Stimulated activated CD8-positive, alpha-beta memory T cell treated with anti-CD3 and anti-CD28 coated beads, Interleukin-12 subunit alpha, Interleukin-12 subunit beta, amount 100 ng/mL, for 4 hours (primary cell): ENCODE data around the gene GALNT2.

Source experiments
- DNase-seq: peaks from one replicate; pipeline ENCODE4 v3.0.0-alpha.2; 2020; ENCODE audit warnings: low read depth

Gene GALNT2

DNA sequence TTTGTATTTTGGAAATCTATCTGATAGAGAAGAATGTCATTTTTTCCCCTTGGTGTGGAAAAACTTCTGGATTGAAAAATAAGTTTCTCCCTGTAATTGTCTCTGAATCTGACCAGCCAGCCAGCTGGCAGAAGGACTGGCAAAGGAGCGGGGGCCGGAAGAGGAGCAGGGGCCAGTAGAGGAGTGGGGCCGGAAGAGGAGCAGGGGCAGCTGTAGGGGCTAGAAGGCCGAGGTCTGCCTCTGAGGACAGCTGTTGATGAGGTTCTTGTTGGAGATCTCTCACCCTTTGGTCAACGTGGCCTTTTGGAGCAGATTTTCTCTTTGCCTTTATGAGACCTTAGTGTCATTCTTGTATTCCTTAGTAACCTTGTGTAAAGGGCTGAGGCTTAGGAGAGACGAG, 121.8 kb downstream of the GALNT2 start:
- DNase-seq: no peak

DNA sequence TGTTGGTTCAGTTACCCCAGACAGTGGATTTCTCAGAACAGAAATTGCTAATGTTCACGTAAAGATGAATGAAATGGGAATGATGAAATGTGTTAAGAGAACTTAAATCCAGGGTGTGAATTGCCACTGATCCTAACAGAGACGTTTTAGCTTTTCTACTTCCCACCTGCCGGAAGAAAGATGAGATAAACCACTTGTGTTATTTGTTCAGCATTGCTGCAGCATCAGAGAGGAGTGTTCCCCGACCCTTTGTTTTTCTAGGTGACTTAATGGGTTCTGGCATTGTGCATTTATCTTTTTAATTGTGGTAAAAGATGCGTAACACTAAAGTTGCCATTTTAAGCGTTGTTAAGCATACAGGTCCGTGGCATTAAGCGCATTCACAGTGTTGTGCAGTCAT, 122.3 kb downstream of the GALNT2 start:
- no peak for DNase-seq

DNA sequence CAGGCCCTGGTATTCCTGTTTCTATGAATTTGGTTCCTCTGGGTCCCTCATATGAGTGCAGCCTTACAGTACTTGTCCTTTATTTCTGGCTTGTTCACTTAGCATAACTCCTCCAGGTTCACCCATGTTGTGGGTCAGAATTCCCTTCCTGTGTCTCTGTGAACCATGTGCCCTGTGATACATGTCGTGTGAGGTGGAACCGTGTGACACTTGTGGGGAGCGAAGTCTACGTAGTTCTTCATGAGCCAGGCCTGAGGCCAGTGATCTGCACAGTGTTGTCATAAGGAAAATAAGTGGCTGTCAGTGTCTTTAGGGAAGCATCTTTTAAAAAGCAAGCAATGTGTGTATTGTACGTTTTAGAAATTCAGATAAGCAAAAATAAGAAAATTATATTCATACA, 122.8 kb downstream of the GALNT2 start:
- DNase-seq: no peak

DNA sequence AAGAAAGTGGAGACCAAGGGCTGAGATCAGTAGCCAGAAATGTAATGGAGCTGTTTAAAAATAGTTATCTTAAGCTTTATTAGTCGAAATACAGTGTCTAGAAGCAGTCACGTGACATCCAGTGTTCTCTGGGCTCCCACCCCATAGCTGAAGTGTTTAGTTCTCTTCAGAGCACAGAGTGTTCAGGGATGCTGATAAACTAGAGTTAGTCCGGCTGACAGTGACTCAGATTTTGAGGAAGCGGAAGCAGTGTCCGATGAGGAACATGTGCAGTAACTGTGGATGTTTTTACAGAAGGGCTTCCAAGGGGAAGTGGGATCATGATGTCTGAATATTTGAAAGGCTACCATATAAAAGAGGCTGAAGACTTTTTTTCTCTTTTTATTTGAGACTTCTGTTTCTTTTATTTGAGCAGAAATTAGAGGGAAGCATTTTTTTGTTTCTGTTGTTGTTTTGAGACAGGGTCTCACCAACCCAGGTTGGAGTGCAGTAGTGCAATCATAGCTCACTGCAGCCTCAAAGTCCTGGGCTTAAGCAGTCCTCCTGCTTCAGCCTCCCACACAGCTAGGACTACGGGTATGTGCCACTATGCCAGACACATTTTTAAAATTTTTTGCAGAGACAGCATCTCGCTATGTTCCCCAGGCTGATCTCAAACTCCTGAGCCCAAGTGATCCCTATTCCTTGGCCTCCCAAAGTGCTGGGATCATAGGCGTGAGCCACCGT, 124.2 kb downstream of the GALNT2 start:
- DNase-seq: no peak

DNA sequence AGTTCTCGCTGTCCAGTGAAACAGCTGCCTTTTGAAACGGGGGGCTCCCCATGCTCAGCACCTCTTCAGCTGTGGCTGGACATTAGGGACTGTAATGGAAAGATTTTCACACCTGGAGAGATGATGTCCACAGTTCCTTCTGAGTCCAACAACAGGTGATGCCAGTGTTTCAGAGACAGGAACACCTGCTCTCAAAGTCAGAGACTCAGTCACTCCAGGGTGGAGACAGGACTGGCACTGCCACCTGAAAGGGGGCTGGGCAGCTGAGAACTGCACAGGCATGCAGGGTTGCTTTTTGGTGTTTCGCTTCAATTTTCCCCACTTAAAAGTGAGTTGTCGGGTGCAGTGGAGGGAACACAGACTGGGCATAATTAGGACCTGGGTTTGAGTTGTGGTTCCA, 124.8 kb downstream of the GALNT2 start:
- no peak for DNase-seq

DNA sequence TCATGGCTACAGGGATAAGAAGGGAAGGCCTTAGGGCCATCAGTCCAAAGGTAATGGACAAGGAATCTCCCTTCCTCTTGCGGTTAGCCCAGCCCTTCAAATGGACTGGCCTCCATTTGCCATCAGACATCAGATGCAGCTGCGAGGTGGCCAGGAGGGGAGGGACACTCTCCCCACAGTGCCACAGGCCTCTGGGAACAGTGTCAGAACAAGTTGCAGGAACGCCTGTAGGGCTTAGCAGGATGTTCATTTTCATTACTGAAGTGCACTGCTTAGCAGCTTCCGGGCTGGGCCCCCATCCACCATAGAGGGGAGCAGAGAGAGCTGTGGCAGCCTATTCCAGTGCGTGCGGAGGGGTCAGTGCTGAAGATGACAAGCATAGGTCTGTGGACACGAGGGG, 127.5 kb downstream of the GALNT2 start:
- DNase-seq: no peak

DNA sequence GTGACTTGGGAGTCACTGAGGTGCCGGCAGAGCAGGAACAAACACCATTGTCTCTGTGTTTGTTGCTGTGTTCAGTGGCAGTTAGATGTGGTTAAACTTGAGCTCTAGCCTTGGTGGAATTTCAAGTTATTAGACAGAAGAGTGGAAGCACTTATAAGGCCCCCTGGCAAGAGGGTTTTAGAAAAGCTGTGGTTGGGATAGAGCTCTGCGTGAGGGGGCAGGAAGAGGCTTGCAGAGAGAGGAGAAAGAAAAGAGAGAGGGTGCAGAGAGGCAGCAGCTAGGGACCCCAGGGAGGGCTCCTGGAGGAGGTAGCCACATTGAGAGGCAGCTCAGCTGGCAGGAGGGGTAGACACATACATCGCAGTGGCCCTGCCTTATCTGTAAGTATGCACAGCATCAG, 128.2 kb downstream of the GALNT2 start:
- no peak for DNase-seq

DNA sequence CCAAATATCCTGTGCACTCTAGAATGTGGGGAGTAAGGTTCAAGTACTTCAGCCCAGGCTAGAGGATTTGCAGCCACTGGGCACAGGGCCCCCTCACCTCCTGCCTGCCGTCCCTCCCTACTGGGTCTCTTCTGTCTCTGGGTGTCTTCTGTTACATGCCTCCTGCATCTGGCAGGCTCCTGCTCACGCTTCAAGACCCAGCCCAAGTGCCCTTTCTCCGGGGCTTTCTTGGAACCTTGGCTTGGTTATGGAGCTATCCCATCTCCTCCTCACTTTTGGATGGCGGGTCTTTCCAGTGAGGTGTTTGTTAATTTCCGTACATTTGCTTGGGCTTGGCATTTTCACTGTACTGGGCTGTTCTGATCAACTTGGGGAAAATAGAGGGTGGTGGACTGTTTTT, 129.0 kb downstream of the GALNT2 start:
- no peak for DNase-seq

DNA sequence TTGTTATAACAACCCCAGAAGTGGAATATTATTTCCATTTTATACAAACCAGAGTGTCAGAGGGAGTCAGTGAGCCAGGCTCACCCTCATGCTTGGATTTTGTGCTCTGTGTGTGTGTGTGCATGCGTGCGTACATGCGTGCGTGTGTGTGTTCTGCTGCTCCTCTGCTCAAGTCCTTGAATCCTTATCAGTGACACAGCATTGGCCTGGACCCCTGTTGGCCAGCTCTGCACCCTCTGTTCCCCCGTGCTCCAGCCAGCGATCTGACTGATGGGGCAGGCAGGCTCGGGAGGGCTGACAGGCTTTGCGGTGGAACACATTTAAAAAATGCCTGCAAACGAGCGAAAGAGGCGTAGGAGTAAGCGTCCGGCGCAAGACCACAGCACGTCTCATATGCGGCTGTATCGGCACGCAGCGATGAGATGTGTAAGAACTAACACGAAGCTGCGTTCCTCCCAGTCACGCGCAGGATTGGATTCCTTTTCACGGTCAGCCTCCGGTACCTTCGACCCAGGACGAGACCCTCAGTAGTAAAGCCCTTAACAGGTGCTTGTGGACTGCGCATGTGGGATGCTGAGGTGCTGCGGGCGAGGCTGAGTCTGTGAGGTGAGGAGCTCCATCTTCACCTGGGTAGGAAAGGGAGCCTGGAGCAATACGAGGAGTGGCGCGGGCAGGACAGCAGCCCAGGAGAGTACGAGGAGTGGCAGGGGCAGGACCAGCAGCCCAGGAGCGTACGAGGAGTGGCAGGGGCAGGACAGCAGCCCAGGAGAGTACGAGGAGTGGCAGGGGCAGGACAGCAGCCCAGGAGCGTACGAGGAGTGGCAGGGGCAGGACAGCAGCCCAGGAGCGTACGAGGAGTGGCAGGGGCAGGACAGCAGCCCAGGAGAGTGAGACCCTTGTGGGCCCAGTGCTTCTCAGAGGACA, 130.9 kb downstream of the GALNT2 start:
- no peak for DNase-seq

DNA sequence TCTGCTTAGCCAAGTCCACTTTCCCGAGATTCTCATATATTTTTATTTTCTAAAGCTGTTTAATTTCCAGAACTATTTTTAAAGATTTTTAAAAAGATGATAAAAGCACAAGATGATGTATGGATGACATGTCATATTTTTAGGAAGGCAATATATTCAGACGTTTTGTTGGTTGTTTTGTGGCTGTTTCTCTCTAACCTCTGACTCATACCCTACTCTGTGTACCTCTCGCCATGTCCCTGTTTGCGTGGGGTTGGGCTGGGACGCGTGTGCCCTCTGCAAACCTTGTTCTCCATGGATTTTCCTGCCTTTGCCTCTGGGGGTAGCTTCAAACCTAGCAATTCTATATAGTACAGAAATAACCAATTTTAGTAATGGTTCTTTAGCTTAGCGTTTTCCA, 132.0 kb downstream of the GALNT2 start:
- DNase-seq: no peak

DNA sequence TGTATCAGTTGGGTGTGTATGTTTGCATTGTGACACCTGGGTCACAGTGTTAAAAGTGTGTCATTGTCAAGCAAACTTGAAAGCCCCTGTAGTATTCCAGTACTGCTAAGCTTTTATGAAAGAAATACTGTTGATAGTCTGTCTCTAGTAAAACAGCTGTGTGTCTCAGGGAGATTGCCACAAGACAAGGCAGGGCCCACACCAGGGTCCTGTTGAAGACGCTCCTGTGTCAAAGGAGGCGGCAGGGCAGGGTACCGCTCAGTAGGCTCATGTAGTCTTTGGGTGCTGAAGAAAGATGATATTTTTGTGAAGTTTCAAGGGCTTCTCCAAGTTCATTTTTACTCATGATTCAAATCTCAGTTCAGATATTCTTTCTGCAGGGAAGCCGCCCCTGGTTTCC, 132.5 kb downstream of the GALNT2 start:
- DNase-seq: no peak

DNA sequence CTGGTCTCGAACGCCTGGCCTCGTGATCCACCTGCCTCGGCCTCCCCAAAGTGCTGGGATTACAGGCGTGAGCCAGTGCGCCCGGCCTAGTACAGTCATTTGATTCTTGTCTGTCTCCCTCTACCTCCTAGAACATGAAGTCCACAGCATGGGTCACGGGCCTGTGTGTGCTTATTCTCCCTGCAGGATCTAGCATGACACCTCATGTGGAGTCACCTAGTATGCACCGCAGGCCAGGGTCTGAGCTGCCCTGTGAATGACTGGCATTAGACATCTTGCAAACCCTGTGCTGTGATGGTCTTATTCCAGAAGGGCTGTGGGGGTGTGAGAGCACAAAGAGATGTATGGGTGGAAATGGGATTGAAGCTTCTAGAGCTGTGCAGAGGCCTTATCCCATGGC, 133.2 kb downstream of the GALNT2 start:
- DNase-seq: no peak

DNA sequence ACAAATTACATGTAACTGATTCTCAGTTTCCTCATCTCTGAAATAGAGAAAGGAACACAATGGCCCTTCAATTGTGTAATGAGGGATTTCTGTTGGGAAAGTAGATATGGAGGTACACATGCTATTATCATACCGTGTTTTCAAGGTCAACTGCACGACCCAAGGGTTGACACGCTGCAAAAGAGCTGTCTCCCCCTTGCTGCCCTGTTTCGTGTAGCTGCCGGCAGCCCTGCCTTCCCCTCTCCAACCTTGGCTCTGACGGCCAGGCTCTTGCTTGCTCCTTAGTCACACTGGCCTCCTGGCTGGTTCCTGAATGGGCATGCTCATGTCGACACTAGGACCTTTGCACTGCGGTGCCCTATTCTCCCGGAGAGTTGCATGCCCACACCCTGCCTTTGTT, 134.4 kb downstream of the GALNT2 start:
- no peak for DNase-seq

DNA sequence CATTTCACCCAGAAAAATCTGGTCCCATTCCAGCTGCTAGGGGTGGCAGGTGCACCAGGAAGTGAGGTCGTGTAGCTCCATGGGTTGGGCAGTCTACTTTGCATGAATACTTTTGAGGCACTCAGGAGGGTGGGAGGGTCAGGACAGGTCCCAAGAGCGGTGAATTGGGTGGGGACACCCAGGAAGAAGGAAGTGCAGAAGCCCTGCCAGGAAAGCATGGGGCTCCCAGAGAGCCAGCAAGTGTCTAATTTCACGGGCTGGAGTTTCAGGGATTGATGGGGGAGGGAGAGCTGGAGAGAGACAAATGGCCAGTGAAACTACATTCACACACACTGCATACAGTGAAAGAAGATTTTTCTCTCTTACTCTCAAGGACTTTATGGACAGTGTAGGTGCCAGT, 137.8 kb downstream of the GALNT2 start:
- no peak for DNase-seq

DNA sequence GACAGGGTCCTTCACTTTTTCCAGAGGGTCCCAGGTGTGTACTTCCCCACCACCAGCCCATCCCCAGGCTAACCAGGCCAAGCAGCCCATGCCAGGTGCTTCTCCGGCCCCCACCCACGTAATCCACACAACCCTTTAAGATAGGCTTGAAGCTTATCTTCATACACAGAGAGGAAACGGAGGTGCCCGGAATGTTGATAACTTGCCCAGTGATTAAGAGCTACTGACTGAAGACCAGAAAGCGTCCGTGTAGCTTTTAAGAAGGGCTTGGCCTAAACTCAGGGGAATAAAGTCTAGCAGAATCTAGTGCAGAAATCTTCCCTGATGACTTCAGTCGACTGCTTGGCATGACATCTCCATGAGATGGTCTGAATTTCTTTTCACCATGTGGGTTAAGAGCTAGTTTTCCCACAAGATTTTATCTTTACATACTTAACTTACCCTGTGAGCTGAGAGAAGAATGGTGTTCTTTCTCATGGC, 138.7 kb downstream of the GALNT2 start:
- DNase-seq: no peak

DNA sequence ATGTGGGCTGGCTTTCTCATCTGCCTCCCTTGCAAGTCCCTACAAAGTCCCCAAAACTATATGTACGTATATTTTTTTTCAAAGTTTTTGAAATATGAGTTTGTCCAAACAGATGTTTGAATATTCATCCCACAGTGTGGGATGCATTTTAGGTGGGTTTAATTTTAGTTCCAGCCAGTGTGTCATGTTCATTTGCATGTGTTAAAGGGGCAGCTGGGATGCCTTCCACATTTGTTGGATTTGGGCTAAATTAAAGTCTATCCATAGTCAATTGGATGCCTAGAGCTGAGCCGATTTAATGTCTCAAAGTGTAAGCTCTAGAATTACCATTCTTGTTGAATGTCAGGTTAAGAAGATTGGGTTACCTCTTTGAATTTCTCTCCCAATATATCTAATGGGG, 139.2 kb downstream of the GALNT2 start:
- no peak for DNase-seq

DNA sequence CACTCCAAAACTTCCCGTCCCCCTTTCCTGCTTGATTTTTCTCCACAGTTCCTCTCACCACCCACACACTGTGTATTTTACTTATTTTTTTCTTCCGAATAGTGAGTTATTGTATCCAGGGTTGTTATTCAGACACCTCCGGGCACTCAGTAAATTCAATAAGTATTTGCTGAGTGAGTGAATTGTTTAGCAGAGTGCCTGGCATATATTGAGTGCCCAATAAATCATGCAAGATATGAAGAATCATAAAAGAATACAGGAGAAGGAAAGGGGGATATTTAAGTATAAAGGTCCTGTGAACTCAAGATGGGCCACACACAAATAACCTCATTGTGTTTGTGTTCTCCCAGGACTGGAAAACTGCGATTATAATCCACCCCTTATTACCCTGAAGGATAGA, 139.9 kb downstream of the GALNT2 start:
- DNase-seq: no peak

DNA sequence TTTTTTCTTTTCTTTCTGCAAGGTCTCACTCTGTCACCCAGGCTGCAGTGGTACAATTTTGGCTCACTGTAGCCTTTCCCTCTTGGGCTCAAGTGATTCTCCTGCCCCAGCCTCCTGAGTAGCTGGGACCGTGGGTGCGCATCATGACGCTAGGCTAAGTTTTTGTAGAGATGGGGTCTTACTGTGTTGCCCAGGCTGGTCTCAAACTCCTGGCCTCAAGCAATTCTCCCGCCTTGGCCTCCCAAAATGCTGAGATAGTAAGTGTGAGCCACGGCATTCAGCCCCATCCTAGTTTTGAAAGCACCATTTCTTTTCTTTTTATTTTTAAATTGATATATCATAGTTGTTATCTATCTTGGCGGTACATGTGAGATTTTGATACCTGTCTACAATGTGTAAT, 140.6 kb downstream of the GALNT2 start:
- no peak for DNase-seq

DNA sequence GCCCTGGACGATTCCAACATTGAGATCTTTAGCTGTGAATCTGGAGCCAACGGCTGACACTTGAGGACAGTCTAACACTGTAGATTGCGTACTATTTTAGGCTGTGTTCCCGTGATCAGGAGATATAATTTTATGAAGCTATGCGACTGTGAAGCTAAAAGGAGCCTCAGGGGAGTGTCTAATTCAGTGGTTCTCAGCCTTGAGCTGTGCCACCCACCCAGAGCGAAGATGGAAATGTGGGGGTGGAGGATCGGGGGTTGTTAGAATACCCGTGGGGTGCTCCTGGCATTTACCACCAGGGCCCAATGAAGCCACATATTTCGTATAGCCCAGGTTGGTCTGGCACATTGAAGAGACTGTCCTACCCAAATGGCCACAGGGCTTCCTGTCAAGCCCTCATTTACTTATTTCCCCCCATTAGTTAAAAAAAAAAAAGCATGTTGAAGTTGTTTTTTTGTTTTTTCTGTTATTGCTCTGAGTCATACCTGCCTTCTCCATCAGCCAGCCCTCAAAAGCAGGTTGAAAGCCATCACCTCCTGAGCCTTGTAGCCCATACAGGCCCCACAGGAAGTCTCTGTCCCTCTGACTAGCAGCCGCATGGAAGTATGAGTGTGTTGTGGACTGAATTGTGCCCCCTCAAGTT, 141.7 kb downstream of the GALNT2 start:
- DNase-seq: peak; percentile 30

DNA sequence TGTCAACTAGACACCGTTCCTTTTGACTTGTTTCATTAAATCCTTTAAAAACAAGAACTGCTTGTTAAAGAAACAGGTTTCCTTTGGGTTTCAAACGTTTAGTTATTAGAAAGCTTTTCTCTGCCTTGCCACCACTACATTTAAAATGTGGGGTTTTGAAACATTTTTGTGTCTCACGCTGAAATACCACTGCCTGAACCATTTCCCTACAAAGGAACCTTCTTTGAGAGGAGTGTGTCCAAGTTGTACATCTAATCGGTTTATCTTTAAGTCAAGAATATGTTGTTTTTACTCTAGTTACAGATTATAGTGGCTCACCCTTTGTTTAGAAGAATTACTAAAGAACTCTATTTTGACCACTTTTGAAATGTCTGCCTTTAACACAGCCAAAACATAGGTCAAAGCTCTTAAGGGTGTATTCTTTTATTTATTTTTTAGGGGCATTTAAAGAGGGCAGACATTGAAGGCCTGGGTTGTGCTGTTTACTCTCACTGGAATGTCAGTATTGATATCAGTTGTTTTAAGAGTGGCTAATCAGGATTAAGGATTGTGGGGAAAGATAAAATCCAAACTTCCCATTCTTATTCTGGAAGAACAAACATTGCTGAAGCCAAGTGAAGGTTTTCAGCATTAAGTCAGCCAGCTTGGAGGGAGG, 143.4 kb downstream of the GALNT2 start:
- no peak for DNase-seq

DNA sequence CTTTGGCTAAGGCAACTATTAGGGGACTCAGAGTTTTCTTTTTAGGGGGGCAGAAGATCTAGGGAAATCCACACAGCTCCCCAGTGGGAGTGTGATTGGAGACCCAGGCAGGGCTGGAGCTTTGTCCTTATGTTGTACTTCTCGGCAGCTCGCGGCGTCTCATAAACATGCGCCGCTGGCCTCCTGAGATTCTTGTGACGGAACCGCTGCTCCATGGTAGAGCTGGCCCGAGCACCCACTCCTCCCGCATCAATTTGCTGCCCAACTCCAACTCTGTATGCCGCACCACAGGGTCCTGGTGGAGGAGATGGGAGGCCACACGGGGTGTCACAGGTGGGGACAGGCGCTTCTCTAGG, 143.9 kb downstream of the GALNT2 start:
- no peak for DNase-seq

DNA sequence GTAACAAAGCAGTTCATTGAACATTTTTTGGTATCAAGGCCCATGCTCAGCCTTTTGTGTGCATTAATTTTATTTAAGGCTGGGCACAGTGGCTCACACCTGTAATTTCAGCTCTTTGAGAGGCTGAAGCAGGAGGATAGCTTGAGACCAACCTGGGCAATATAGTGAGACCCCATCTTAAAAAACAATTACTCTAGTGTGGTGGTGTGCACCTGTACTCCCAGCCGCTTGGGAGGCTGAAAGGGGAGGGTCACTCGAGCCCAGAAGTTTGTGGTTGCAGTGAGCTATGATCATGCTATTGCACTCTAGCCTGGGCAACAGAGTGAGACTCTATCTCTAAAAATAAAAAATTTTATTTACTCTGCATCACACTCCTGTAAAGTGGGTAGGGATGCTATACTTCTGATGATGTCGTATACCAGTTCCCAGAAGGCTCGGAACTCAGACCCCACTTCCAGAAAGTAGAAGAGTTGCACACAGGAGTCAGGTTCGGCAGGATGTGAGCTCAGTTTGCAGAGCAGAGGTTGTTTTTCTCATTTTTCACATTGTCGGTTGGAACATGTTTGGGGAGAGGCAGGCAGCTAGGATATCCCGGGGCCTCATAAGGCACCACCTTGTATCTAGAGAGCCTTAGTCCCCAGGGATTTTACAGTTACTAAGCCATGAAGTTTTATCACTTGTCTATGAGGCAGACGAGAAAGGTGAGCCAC, 144.6 kb downstream of the GALNT2 start:
- no peak for DNase-seq
